Stimulated activated CD4-positive, alpha-beta T cell treated with anti-CD3 and anti-CD28 coated beads, Interleukin-4, amount 100 ng/mL, for 4 hours (primary cell): ENCODE measurements around the gene TMEM132D.

ENCODE experiments used
- DNase-seq, 2 experiments: peaks; one replicate each; pipeline ENCODE4 v3.0.0-alpha.2; 2020

Gene TMEM132D

DNA sequence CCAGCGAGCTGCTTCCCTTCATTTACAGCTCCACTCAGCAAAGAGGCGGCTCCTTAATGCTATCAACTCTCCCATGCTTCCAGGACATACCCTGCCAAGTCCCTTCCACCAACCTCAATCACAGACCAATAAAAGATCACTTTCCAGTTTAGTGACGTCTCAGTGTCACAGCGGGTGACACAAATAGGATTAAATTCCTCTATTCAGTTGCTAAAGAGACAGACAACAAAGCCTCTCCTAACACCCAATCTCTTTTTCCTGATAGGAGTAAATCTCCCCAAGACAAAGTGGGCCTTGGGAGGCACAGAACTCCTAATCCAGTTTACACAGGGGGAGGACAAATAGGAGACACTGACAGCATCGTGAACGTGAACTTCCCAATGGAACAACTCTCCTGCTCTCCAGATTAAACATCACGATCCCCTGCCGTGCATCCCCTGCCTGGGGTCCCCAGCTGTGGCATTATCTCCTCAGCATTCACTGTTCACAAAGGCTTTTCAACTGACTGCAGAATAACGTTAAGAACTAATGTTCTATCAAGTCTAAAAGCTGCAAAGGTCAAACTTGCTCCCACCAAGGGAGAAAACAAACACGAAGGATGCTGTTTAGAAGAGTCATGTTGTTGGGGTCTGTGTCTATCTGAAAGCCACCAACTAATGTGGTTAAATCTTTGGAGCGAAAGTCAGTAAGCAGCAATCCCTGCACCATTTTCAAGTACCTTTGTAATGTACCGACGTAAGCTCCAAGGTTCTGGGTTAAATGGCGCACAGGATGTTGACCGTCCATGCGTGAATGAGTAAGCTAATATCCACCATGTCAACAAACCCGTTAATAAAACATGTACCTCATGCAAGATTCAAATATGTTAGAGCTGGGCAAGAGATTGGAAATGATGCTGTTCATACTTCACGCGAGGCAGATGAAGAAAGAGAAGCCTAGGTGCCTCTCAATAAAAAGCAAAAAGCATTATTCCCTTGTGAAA, 31.5 kb downstream of the TMEM132D start:
- DNase-seq = no peak

GRCh38 chr12:129870796-129871195, 33.0 kb downstream of the TMEM132D start:
- DNase-seq = no peak

DNA sequence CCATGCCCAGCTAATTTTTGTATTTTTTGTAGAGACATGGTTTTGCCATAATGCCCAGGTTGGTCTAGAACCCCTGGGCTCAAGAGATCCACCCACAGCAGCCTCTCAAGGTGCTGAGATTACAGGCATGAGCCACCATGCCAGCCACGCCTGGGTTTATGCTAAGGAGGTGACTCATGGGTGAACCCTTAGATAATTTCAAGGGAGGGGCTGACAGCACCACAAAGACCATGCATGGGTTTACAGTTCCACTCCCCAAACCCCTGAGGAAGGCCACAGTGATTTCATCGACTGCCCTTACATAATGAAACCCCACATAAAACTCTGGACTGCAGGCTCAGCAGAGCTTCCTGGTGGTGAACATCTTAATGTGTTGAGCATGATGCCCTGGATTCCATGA, 33.7 kb downstream of the TMEM132D start:
- DNase-seq = no peak

DNA sequence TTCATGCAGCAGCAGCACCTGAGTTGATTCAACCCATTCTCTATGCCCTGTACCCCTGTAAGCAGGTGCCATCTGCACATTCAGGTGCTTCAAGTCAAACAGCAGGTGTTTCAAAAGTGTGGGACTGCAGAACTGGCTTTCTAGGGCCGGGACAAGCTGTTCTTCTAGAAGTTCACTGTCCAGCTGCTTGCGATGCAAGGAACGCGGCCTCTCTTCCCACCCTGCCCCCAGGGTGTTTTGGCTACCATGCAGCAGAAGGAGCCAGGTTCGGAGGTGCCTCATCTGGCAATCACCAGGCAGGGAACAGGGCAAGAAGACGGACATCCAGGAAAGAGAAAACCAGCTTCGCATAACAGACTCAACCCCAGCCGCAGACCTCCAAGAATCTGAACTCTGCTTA, 35.2 kb downstream of the TMEM132D start:
- DNase-seq = no peak

DNA sequence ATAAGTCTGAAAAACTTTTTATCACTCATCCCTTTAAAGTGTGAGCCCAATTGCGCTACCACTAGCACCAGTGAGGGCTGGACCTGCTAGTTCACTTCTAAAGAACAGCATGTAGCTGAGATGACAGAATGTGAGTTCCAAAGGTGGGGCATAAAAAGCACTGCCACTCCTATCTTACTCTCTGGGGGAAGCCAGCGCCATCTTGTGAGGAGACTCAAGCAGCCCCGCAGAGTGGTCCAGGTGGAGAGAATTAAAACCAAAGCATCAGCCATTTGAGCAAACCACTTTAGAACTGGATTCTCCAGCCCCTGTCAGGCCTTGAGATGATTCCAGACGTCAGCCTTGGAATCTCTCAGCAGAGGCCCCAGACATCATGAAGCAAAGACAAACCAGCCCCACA, 39.9 kb downstream of the TMEM132D start:
- no peak for DNase-seq

- DNase-seq = no peak
These were observed 41.2 kb downstream of the TMEM132D start for GRCh38 chr12:129862561-129863175.

GRCh38 chr12:129861951-129862350, 41.9 kb downstream of the TMEM132D start:
- DNase-seq = no peak

- DNase-seq = no peak
These were observed 49.2 kb downstream of the TMEM132D start for GRCh38 chr12:129854591-129854990.

GRCh38 chr12:129851296-129851695, 52.5 kb downstream of the TMEM132D start:
- DNase-seq = no peak

GRCh38 chr12:129848876-129849275, 54.9 kb downstream of the TMEM132D start:
- DNase-seq = no peak

DNA sequence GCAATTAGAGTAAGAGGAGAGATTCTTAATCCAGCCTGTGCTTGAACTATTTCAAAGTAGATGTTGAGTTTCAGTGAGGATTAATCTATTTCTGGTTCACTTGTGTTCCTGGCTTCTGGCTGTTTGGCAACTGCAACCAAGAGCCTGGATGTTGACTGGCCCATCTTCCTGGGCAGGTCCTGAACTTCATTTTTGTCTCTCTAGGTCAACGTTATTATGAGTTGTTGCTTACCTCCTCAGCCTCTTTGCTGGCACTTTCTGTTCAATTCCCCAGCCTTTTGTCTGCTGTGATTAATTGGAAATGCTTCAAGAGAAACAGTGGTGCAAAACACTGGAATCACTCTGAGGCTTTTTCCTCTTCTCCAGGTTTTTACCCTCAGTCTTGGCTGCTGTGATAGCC, 56.8 kb downstream of the TMEM132D start:
- DNase-seq = no peak

DNA sequence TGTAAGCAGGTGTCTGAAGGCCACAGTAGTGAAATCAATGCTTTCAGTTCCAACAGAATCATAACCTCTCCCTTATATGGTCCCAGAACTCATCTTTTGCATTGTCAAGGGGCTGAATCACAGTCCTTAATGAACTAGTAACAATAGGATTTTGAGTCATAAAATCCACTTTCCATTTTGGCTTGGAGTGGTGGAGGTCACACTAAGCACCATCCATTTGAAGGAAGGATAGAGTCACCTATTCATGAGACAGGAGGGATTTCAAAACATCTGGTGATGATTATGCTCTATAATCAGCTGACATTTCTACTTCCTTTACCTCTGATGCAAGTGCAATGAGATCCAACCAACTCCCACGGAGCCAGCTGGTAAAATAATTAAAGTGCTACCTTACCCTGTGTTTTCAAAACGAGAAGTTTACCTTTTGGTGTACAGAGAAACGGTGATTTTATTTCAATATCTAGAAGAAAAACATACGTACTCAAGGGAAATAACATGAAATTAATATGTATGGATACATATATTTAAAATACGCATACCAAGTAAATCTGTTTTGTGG, 59.1 kb downstream of the TMEM132D start:
- DNase-seq = no peak

DNA sequence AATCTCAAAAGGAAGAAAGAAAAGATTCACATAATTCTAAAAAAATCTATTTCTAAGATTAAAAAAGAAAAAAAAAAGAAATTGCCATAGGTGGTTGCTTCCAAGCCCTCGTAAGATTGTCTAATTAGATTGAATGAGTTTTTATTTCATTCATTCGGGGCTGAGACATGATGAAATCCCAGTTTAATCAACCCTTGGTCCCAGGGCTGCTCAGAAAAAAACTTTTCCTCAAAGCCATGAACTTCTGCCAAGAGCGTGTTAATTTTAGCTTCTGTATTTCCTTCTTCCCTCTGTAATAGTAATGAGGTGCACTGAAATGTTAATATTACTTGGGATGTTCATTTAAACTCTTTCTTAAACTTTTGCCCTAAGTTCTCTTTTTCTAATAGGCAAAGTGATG, 62.6 kb downstream of the TMEM132D start:
- no peak for DNase-seq

- DNase-seq = no peak
These were observed 63.5 kb downstream of the TMEM132D start for GRCh38 chr12:129840145-129840884.

DNA sequence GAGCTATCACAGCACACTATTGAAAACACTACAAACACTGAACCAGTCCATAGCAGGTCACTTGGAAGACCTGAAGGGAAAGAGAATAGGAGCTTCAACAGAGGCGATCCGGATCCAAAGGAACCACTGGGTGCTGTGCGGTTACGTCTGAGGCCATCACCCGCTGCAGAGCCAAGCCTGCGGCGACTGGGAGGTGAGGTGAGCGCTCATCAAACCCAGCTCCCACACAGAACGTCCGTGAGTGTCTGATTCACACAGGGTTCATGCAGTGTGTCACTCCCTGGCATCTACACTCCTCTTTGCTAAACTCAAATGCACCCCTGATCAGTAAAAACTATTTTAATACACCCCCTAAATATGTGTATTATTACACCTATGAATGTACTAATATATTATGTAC, 64.1 kb downstream of the TMEM132D start:
- no peak for DNase-seq

- DNase-seq = no peak
These were observed 72.5 kb downstream of the TMEM132D start for GRCh38 chr12:129831294-129831693.

DNA sequence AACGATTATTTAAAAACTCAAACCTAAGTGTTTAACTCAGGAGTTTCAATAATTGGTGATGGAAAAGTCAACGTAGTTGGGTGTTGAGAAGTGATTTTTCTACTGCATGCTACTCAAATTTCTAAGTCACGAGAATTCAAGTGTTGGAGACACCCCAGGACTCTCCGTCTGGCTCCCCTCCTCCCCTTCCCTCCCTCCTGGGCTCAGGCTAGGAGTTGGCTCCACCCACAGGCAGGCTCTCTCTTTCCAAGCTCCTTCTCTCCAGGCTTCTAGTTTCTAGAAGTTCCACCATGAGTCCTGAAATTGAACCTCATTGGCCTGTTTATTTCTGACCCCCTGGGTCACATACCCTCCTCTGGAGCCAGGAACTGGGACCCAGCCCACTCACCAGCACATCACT, 73.0 kb downstream of the TMEM132D start:
- DNase-seq = no peak

DNA sequence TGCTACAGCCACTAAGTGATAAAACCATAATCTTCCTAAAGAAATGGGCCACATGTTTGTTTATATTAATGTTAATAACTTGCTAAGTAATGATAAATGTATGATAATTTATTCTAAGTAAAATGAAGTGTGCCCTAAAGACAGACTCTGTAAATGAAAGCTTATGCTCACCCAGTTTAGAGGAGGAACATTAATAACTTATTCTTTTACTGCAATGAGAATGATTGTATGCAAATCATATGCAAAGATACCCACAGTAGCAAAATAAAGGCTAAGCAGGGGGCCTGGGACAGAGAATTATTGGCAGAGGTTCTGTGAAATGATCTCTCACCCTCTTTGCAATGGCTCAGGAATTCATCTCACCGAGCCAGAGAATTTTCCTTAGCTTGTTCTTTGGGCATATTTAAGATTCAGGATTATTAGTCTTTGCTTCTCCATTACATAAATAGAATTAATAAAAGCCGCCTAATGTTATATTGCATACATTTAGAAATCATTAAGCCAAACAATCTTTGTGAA, 75.9 kb downstream of the TMEM132D start:
- no peak for DNase-seq

GRCh38 chr12:129827102-129827865, 76.5 kb downstream of the TMEM132D start:
- DNase-seq = no peak

- no peak for DNase-seq
These were observed 77.6 kb downstream of the TMEM132D start for GRCh38 chr12:129826273-129826672.

GRCh38 chr12:129825316-129825715, 78.5 kb downstream of the TMEM132D start:
- DNase-seq = no peak

DNA sequence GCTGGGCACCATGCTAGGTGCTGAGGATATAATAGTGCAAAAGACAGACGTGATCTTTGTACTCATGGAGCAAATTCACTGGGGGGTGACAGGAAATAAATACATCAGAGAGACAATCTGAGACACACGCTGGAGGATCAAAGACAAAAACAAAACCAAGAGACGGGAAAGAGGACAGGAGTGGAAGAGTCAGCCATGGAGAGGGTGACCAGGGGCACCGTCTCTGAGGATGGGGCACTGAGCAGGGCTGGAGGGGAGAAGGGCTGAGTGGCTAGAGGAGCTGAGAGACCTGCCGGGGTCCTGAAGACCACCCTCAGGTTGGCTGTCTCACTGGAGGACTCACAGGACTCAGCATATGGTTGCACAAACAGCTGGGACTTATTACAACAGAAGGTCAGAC, 81.9 kb downstream of the TMEM132D start:
- no peak for DNase-seq
